Measurements from ENCODE around the gene LSM12. TPM values are rescaled to one million over a fixed set of nuclear protein-coding genes. Genes with fewer than 3 reads are reported as not detected.

The LSM12 gene
- total RNA-seq, 2 experiments from 2014 or later: 68.3 to 76.8 TPM

- CTCF ChIA-PET: interaction anchor here (1.4 to 2.9 kb wide), 3 partner anchors 7 to 42 kb away, joined by 5 to 11 read pairs (median 7); no protein-coding TSS in a partner anchor
- Mint-ChIP-seq H3K4me1 (peaks cover 15% of the 10 kb centered on the region), H3K36me3 (no peaks in the 10 kb centered on the region), H3K27me3 (peaks cover 57% of the 10 kb centered on the region), H3K4me3 (no peak overlapping the region), H3K27ac (no peak overlapping the region), H3K9me3 (ENCODE audit: low read depth) (no peaks in the 10 kb centered on the region)
- ATAC-seq: peak; percentile 53
- peak; percentile 55 for DNase-seq
Observed at GRCh38 chr17:43986225-43986981, 80.1 kb downstream of the LSM12 start.

- no peak overlapping the region for H3K27ac Mint-ChIP-seq
- peaks cover 15% of the 10 kb centered on the region for H3K4me1 Mint-ChIP-seq
- H3K36me3 Mint-ChIP-seq: no peaks in the 10 kb centered on the region
- no peak for DNase-seq
- CTCF ChIA-PET: interaction anchor here (2.4 kb wide), 1 partner anchor 9 kb away, joined by 7 read pairs; no protein-coding TSS in a partner anchor
- H3K4me3 Mint-ChIP-seq: no peak overlapping the region
- peaks cover 68% of the 10 kb centered on the region for H3K27me3 Mint-ChIP-seq
- ATAC-seq: no peak
- H3K9me3 Mint-ChIP-seq (ENCODE audit: low read depth): no peaks in the 10 kb centered on the region
Observed at GRCh38 chr17:43984521-43984920, 82.0 kb downstream of the LSM12 start.

Other genes with a start within 250 kb of the LSM12 start
- not detected for gene MPP3, start 233.5 kb downstream of the LSM12 start, total RNA-seq
- gene CD300LG, start 219.5 kb downstream of the LSM12 start, total RNA-seq: not detected
- under 1 TPM; 0.56 to 0.61 TPM for gene MPP2, start 159.1 kb downstream of the LSM12 start, total RNA-seq
- not detected for gene PPY, start 124.2 kb downstream of the LSM12 start, total RNA-seq
- not detected for gene PYY, start 112.7 kb downstream of the LSM12 start, total RNA-seq
- under 1 TPM; 0.33 to 0.76 TPM for gene NAGS, start 62.0 kb downstream of the LSM12 start, total RNA-seq
- gene TMEM101, start 51.7 kb downstream of the LSM12 start, total RNA-seq: 10 to 100 TPM; 28.9 to 29.3 TPM
- gene G6PC3, start 4.1 kb upstream of the LSM12 start, total RNA-seq: 10 to 100 TPM; 21.7 to 25.6 TPM
- gene HDAC5, start 57.0 kb upstream of the LSM12 start, total RNA-seq: 10 to 100 TPM; 25.5 to 32.5 TPM
- 10 to 100 TPM; 19.8 to 23.1 TPM for gene HROB, start 75.3 kb upstream of the LSM12 start, total RNA-seq
- gene ASB16, start 104.0 kb upstream of the LSM12 start, total RNA-seq: under 1 TPM in 1 of 2 experiments, not detected in 1; 0.26 TPM
- 10 to 100 TPM; 31.4 to 34.1 TPM for gene TMUB2, start 120.3 kb upstream of the LSM12 start, total RNA-seq
- gene ATXN7L3, start 133.2 kb upstream of the LSM12 start, total RNA-seq: 100 to 1,000 TPM; 106 to 122 TPM
- 100 to 1,000 TPM; 128 to 158 TPM for gene UBTF, start 153.0 kb upstream of the LSM12 start, total RNA-seq
- not detected for gene SLC4A1, start 201.5 kb upstream of the LSM12 start, total RNA-seq
- under 1 TPM in 1 of 2 experiments, not detected in 1; 0.18 TPM for gene RUNDC3A, start 241.9 kb upstream of the LSM12 start, total RNA-seq

Data from activated CD8-positive, alpha-beta memory T cell treated with anti-CD3 and anti-CD28 coated beads, Interleukin-2, amount 10 ng/mL, durations not matched to agents 7 days and 5 days (primary cell).